Measurements from ENCODE around the gene KLHDC10.

Gene KLHDC10

DNA sequence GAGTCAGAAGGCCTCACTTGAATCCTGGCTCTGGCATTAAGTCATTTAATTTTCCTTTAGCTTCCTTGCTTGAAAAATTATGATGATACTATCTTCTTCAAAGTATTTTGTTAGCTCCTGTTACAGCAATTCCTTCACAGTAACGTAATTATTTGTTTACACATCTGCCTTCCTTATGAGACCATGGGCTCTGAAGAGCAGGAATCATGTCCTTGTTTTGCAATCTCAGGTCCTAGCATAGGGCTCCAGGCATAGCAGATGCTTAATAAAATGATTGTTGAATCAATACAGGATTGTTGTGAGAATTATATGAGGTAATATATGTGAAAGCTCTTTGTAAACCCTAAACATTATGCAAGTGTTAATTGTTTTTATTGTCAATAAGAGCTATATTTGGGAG lies 25.5 kb downstream of the KLHDC10 start:
- no peak overlapping the region for H3K4me3 ChIP-seq (ENCODE audit: low read depth, low read length)
- no peak for TF ChIP-seq CTCF (IDR thresholded peaks at IDR 0.05; ENCODE audit: low read depth, low read length)

DNA sequence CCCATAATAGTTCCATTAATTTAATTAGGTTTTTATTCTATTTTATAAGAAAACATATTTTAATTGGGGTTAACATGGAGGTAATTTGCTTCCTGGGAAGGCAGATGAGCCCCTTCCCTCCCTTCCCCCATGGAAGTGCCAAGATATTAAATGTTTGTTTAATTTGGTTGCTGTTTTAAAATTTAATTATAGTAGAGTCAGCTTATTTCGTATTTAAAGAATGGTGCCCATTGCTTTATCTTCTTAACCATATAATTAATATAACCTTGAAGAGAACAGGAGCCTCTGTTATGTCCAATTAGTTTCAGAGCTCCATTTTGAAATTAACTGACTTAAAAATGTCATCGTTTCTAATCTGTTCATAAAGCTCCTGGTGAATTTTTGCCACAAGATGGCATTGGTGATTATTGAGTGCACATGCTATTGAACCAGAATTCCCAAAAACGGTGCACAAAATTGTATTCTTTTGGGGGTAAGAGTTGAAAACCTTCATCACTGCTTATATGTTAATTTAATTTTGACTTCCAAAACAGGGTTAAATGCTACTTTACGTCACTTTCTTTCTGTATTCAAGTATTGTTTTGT lies 26.0 kb downstream of the KLHDC10 start:
- no peak for TF ChIP-seq CTCF (IDR thresholded peaks at IDR 0.05; ENCODE audit: low read depth, low read length)
- no peak overlapping the region for H3K4me3 ChIP-seq (ENCODE audit: low read depth, low read length)

GRCh38 chr7:130099331-130099730 lies 29.0 kb downstream of the KLHDC10 start:
- no peak for TF ChIP-seq CTCF (IDR thresholded peaks at IDR 0.05; ENCODE audit: low read depth, low read length)
- no peak overlapping the region for H3K4me3 ChIP-seq (ENCODE audit: low read depth, low read length)

- no peak for TF ChIP-seq CTCF (IDR thresholded peaks at IDR 0.05; ENCODE audit: low read depth, low read length)
- no peak overlapping the region for H3K4me3 ChIP-seq (ENCODE audit: low read depth, low read length)
These were observed 32.3 kb downstream of the KLHDC10 start for GRCh38 chr7:130102588-130102987.

DNA sequence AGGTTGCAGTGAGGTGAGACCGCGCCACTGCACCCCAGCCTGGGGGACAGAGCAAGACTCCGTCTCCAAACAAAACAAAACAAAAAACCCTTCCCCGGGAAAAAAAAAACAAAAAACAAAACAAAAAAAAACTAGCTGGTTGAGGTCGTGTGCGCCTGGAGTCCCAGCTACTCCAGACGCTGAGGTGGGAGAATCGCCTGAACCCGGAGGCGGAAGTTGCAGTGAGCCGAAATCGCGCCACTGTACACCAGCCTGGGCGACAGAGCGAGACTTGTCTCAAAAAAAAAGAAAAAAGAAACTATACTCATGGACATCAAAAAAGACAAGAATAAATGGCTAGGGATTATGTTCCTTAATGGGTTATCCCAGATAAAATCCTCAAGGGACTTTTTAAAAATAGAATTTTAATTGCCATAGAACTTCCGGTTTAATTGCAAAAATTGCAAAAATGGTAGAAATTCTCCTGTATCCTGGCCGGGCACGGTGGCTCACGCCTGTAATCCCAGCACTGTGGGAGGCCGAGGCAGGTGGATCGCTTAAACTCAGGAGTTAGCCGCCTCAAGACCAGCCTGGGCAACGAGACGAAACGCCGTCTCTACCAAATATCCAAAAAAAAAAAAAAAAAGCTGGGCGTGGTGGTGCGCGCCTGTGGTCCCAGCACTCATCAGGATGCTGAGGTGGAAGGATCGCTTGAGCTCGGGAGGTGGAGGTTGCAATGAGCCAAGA lies 37.8 kb downstream of the KLHDC10 start:
- no peak overlapping the region for H3K4me3 ChIP-seq (ENCODE audit: low read depth, low read length)
- TF ChIP-seq CTCF (IDR thresholded peaks at IDR 0.05; ENCODE audit: low read depth, low read length) = no peak

- no peak overlapping the region for H3K4me3 ChIP-seq (ENCODE audit: low read depth, low read length)
- no peak for TF ChIP-seq CTCF (IDR thresholded peaks at IDR 0.05; ENCODE audit: low read depth, low read length)
These were observed 38.5 kb downstream of the KLHDC10 start for GRCh38 chr7:130108809-130109208.

- no peak overlapping the region for H3K4me3 ChIP-seq (ENCODE audit: low read depth, low read length)
- no peak for TF ChIP-seq CTCF (IDR thresholded peaks at IDR 0.05; ENCODE audit: low read depth, low read length)
These were observed 41.8 kb downstream of the KLHDC10 start for GRCh38 chr7:130112093-130112492.
